Stomach (tissue), 9 donors: ENCODE data around the gene LRRC8A. TPM values are rescaled to one million over a fixed set of nuclear protein-coding genes. Genes with fewer than 3 reads are reported as not detected.
"Not testable (repeated sequence)": the region's sequence is repeated elsewhere in the genome, so short reads cannot be mapped to it uniquely, and the experiment has no call there.

ENCODE experiments used
- DNase-seq, 2 donors: peaks; one replicate each; pipeline versions ENCODE4 v3.0.0 to v3.0.0-alpha.2; 2013 to 2019
- H3K27ac ChIP-seq, 5 donors: fragments of 200-600 bp in 4 of 5; sonication (generic) in 4 of 5; one replicate each; pipeline ENCODE4 v1.5.1; 2013 to 2019; ENCODE audit warnings: mild to moderate bottlenecking in 1 of 5, moderate library complexity in 1 of 5
- H3K27me3 ChIP-seq, 3 donors: fragments of 200-600 bp; sonication (generic); one replicate each; pipeline ENCODE4 v1.5.1; 2017 to 2019; ENCODE audit warnings: mixed run types in 1 of 3
- H3K36me3 ChIP-seq, 4 donors: fragments of 200-600 bp; sonication (generic); 1 replicate in 3 of 4; 2 replicates in 1 of 4; pipeline ENCODE4 v1.5.1; 2016 to 2019
- H3K4me1 ChIP-seq, 4 donors: fragments of 200-600 bp; sonication (generic); one replicate each; pipeline ENCODE4 v1.5.1; 2016 to 2019
- H3K4me3 ChIP-seq, 4 donors: fragments of 200-600 bp; sonication (generic) in 3 of 4; one replicate each; pipeline ENCODE4 v1.5.1; 2016 to 2019; ENCODE audit warnings: mild to moderate bottlenecking in 1 of 4
- H3K9me3 ChIP-seq, 4 donors: fragments of 200-600 bp; sonication (generic); one replicate each; pipeline ENCODE4 v1.5.1; 2016 to 2019
- CTCF ChIP-seq, 7 experiments: fragments of 450-650 bp in 4 of 7; fragments of 200-600 bp in 3 of 7; sonication (generic) in 3 of 7; IDR thresholded peaks; one replicate each; pipeline ENCODE4 v1.5.1; 2016 to 2019; ENCODE audit warnings: antibody characterized with exemption in 7 of 7, control low read depth in 2 of 7, mild to moderate bottlenecking in 1 of 7
- EP300 ChIP-seq: sonication (generic); formaldehyde crosslinking; IDR thresholded peaks from one replicate; pipeline ENCODE4 v1.6.1; 2017; ENCODE audit warnings: antibody characterized with exemption
- POLR2A ChIP-seq, 4 donors: fragments of 450-650 bp; IDR thresholded peaks; one replicate each; pipeline ENCODE4 v1.6.1; 2016; ENCODE audit warnings: antibody characterized with exemption in 4 of 4, control low read depth in 2 of 4, mild to moderate bottlenecking in 1 of 4, moderate library complexity in 1 of 4
- POLR2AphosphoS5 ChIP-seq, 3 donors: sonication (generic); formaldehyde crosslinking; IDR thresholded peaks; one replicate each; pipeline ENCODE4 v1.6.1; 2016; ENCODE audit warnings: antibody characterized with exemption in 3 of 3
- WGBS, 5 donors: extraction: QIAGEN DNeasy Blood & Tissue Kit in 3 of 5; methylation state at CpG; one replicate each; pipeline versions ENCODE4 v1.1.5 to v1.1.7; 2013 to 2018; 5-methylcytosine and 5-hydroxymethylcytosine counted together
- intact Hi-C: fragments of 100-400 bp; cut with DNase I; formaldehyde crosslinking; loops from one replicate; pipeline ENCODE4 v1.15.1; 2023; ENCODE audit warnings: low total_unique reads
- polyA plus RNA-seq, 3 donors: library from polyadenylated mRNA; stranded (reverse); fragments of 200-250 nt; gene quantifications; one replicate each; pipeline ENCODE4 v1.2.3, GENCODE V29; 2013
- total RNA-seq, 5 donors: library from RNA; depleted of rRNA; stranded (reverse); fragments of >200 nt; gene quantifications; one replicate each; pipeline versions ENCODE4 v1.1.0 to v1.2.3, GENCODE V29; 2014 to 2016
- donor health status: healthy with polysubstance abuse.
- donor health status: Bipolar disorder and iron deficiency.
- donor health status: healthy.

The LRRC8A gene
- total and polyA plus RNA-seq, 8 donors = 11.2 to 63.7 (median 21.2) TPM

GRCh38 chr9:128836509-128837145 is 45.3 kb upstream of the LRRC8A start:
- no peaks in the 10 kb centered on the region for H3K9me3 ChIP-seq
- H3K27ac ChIP-seq = no peak overlapping the region
- WGBS, 5 donors = 86 to 98% (median 92%) methylated on average over 9 to 14 of the region's 14 CpGs
- H3K27me3 ChIP-seq = no peaks in the 10 kb centered on the region
- no peaks in the 10 kb centered on the region for H3K4me1 ChIP-seq
- no peak for DNase-seq
- H3K36me3 ChIP-seq = peaks cover 0 to 60% (median 21%) of the 10 kb centered on the region in 4 donors
- TF ChIP-seq POLR2A (IDR thresholded peaks at IDR 0.05) (no peak), CTCF (IDR thresholded peaks at IDR 0.05) (no peak), EP300 (no peak), POLR2AphosphoS5 (IDR thresholded peaks at IDR 0.05) (no peak)
- intact Hi-C loops = no loop called here
- H3K4me3 ChIP-seq = no peak overlapping the region

- Histone ChIP-seq H3K4me3 (no peak overlapping the region), H3K36me3 (peaks cover 0 to 70% (median 27%) of the 10 kb centered on the region in 4 donors), H3K4me1 (no peaks in the 10 kb centered on the region), H3K27me3 (no peaks in the 10 kb centered on the region), H3K9me3 (no peaks in the 10 kb centered on the region), H3K27ac (no peak overlapping the region)
- intact Hi-C loops = no loop called here
- WGBS, 5 donors = 60 to 74% (median 72%) methylated on average over 3 of the region's 3 CpGs
- no peak for TF ChIP-seq CTCF (IDR thresholded peaks at IDR 0.05)
- no peak for TF ChIP-seq POLR2AphosphoS5 (IDR thresholded peaks at IDR 0.05)
- TF ChIP-seq POLR2A (IDR thresholded peaks at IDR 0.05) = no peak
- no peak for TF ChIP-seq EP300
- no peak for DNase-seq
Measured at GRCh38 chr9:128838338-128838737, 43.6 kb upstream of the LRRC8A start.

- no peak for DNase-seq
- Histone ChIP-seq H3K4me1 (peaks cover 0 to 6% (median 3%) of the 10 kb centered on the region in 4 donors), H3K36me3 (peaks cover 0 to 53% (median 19%) of the 10 kb centered on the region in 4 donors), H3K9me3 (no peaks in the 10 kb centered on the region), H3K27ac (no peak overlapping the region), H3K27me3 (no peaks in the 10 kb centered on the region), H3K4me3 (no peak overlapping the region)
- WGBS, 5 donors = 95 to 100% (median 100%) methylated on average over 1 of the region's 1 CpG
- intact Hi-C loops = no loop called here
- TF ChIP-seq POLR2AphosphoS5 (IDR thresholded peaks at IDR 0.05) (no peak), POLR2A (IDR thresholded peaks at IDR 0.05) (no peak), EP300 (no peak), CTCF (IDR thresholded peaks at IDR 0.05) (no peak)
Measured at GRCh38 chr9:128840524-128840923, 41.4 kb upstream of the LRRC8A start.

- peaks cover 0 to 48% (median 15%) of the 10 kb centered on the region in 4 donors for H3K36me3 ChIP-seq
- TF ChIP-seq POLR2A (IDR thresholded peaks at IDR 0.05) (no peak), POLR2AphosphoS5 (IDR thresholded peaks at IDR 0.05) (no peak), CTCF (IDR thresholded peaks at IDR 0.05) (no peak)
- H3K9me3 ChIP-seq = no peaks in the 10 kb centered on the region
- no peak overlapping the region for H3K27ac ChIP-seq
- H3K4me3 ChIP-seq = no peak overlapping the region
- DNase-seq = no peak
- 89 to 93% (median 91%) methylated on average over 12 of the region's 12 CpGs for WGBS, 5 donors
- no peaks in the 10 kb centered on the region for H3K27me3 ChIP-seq
- H3K4me1 ChIP-seq = peaks cover 4 to 12% (median 11%) of the 10 kb centered on the region in 4 donors
- intact Hi-C loops = no loop called here
Measured at GRCh38 chr9:128841694-128842492, 40.0 kb upstream of the LRRC8A start.

- DNase-seq, H3K27me3 ChIP-seq, intact Hi-C loops, H3K4me3 ChIP-seq, H3K27ac ChIP-seq, H3K9me3 ChIP-seq: not testable (repeated sequence)
- 93 to 98% (median 97%) methylated on average over 7 of the region's 7 CpGs for WGBS, 5 donors
- Histone ChIP-seq H3K4me1 (peaks cover 4 to 12% (median 11%) of the 10 kb centered on the region in 4 donors), H3K36me3 (peaks cover 0 to 37% (median 13%) of the 10 kb centered on the region in 4 donors)
Measured at GRCh38 chr9:128843171-128843570, 38.8 kb upstream of the LRRC8A start.
